ENCODE data around the gene SND1.
"Not testable (repeated sequence)": the region's sequence is repeated elsewhere in the genome, so short reads cannot be mapped to it uniquely, and the experiment has no call there.

SND1 gene

DNA sequence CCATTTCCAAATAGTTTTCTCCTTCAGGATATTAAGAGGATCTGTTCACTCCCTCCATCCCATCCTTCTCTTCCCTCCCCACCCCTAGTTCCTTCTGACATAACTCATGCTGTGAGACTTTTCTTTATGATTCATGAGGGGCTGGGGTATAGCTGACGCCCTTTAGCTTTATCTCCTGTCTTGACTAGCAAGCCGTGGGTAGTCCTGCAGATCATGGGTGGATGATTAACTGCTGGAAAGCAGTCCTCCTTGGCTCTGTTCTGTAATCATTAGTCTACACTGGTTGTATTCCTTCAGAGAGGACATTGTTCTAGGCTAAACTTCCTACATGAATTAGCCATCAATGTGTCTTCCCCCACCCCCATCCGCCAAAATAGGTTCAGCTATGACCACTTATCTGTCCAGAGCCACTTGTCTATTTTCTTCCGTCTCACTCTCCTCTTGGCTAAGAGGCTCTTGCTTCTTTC lies 243.9 kb downstream of the SND1 start:
- DNase-seq, result no peak

DNA sequence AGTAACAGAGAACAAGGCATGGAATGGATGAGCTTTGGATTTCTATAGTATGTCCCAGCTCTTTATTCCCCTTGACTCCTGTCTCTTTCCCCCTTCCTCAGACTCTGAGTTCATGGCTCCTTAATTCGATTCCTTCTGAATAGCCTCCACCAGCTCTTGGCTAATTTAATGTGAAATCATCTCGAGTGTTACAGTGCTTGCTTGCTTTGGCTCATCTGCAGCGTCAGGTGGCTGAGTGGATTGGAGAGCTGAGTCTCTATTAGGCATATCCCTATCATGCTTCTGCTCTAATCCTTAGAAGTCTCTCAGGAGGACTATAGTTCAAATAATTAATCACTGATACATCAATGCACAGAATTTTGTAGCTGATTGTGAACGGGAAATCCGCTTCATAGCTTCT lies 244.7 kb downstream of the SND1 start:
- no peak for DNase-seq

GRCh38 chr7:127897704-127898454 lies 245.9 kb downstream of the SND1 start:
- peak; percentile 88 for DNase-seq

- DNase-seq, result peak; percentile 64
These were observed 247.4 kb downstream of the SND1 start for GRCh38 chr7:127899411-127899810.

- no peak for DNase-seq
These were observed 248.1 kb downstream of the SND1 start for GRCh38 chr7:127900141-127900540.

DNA sequence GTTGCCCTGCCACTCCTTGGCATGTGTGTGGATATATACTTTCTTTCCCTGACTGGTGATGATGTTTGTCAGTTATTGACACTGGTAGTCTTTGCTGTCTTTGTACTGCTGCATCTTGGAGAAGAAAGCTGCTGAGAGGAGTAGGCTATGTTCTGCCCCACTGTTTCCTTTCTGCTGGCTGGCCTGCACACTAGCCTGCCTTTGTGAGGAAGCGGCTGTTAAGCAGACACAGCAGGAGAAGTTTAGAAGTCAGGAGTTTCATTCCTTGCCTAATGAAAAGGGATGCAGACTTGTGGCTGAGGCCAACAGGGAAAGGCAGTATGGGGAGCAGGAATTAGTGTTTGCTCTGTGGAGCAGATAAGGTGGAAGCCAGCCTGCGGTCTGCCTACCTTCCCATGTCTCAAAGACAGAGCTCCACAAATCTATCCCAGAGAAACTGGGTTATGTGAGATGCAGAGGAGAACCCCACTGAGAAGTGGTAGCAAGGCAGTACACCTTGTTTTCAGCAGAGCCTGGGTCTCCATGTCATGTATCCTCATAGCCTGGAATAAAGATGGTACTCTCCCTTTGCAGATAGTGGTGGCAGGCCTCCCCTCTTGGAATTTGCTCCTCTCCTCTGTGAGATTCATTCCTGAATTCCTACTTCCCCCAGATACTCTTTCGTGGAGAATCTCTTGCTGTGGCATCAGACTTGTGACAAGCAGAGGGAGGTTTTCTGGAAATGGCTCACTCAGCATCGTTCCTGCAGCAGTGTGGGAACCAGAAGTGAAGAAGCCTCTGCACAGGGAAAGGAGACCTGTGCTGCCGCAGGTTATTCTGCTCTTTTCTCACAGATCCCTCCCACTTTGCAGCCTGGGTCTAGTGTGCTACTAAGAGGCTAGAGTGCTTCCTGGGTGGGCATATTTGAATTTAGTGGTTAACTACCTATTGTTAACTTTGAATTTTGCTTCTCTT lies 249.0 kb downstream of the SND1 start:
- DNase-seq, result peak; percentile 22

DNA sequence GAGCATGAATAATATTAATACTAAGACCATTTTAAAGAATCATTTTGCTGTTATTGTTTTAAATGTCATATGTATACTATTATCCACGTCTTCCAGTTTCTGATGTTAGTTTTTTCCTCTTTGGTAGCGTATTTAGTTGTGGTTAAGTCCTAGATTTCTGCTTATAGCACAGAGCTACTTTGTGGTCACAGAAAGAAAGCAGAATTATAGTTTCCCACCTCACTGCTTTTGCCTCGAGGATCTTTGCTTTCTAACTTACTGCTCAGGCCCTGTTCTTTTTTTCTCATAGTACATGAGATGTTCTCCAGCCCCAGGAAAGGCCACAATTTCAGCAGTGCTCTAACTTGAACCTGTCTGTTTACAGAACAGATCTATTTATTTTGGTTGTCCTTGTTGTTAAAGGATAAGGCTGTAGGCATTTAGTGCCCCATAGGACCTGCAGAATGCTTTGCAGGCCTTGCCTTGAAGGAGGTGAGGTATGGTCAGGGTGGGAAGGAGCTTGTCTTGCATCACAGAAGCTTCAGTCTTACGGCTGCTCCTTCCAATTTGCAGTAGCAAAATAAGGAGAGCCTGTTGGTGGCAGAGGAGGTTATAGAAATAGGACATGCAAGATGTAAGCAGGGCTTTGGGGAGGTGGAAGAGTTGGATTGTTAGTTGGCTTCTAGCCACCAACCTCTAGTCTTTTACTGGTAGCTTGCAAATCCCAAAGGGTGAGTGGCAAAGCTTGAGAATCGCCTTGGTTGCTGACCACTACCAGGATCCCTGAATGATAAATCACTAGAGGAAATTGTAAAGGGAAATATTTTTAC lies 250.1 kb downstream of the SND1 start:
- DNase-seq, result no peak

- DNase-seq, result not testable (repeated sequence)
These were observed 250.8 kb downstream of the SND1 start for GRCh38 chr7:127902753-127903152.

DNA sequence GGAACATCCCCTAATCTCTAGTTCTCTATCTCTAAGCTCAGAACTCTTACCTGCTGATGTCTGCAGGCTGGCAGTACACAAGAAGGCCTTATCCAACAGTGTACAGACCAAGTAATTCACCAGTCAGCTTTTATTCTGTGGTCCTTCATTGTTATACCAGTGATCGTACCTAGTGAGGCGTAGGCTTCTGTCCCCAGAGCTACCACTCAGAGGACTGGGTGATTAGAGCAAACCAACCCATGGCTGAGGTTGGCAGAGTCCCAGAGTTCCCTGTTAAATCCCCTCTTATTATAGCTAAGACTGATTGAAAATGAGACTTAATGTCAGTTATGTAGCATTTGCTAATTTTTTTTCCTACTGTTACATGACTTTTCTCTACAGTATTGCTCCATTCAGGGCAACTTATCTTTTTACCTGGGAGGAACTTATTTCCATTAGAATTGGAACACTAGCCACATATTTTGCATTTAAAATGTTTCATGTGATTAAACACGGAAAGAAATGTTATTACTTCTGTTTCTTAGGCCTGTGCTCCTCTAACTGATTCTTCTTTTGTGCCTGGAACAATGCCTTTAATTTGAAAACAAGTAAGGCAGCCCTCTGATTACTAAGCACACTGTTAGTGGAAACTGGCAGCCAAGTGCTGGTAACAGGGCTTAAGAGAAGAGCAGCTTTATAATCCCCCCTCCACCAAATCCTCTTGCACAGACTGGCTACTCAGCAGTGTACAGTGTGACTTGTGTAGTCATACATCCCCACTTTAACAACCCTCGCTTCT lies 252.1 kb downstream of the SND1 start:
- no peak for DNase-seq

DNA sequence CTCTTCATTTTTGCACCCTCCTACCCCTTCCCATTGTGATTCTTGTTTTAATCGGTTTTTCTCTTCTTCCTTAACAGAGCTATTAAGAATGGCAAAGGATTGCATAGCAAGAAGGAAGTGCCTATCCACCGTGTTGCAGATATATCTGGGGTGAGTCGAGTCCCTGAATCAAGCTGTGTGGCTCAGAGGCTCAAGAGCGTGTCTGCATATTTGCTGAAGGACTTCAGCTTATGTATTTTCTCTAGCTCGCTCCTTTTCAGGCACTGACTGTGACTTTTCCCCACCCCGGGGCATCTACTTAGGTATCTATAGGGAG lies 252.6 kb downstream of the SND1 start:
- peak; percentile 40 for DNase-seq

DNA sequence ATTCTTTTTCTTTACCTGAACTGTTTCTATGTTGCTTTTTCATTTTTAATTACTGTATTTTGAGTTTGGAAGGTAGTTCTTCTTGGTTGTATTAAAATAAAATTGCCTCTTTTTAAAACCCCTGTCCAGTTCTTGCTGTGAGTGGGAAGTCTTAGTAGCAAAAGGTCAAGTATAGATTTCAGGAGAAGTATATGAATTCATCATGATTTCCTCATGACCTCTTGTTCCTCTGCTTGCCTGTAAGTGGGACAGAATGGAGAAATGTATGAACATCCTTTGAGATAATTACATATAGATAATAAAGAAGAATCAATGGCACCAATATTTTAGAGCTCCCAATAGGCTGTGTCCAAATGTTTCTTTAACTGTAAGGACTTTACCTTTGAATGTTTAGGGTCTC lies 253.0 kb downstream of the SND1 start:
- DNase-seq, result peak; percentile 46

DNA sequence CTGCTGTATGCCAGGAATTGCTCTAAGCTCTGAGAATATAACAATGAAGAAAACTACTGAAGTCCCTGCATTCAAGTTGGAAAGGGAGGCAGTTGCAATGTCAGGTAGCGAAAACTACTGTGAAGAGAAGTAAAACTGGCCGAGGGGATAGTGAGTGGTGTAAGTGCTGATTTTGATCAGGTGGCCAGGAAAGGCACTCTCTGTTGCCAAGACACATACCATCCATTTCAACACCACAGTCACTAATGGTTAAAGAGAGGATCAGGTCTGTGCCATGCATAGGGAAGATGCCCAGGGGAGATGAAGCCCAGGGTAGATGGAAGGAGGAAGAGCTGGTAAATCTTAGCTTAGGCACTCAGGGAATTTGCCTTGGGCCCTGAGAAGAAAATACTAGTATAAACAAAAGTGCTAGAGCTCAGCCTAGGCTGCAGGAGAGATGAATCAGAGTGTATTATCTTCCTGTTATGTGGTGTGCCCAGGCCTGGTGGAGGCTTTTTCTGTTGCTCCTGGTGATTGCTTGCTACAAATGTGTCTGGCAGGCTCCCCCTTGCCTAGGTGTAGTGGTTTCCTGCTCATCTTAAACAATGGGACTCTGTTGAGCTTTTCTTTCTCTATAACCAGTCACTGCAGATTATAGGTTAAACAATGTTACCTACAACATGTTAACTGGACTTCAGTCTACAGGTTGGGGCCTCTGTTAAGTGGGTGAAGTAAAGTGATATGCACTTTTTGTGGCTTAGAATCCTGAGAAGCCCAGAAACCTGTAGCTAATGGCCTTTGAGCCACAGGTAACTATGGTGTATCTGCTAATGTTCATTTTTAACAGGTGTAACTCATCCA lies 253.7 kb downstream of the SND1 start:
- DNase-seq, result no peak

GRCh38 chr7:127907110-127908040 lies 255.4 kb downstream of the SND1 start:
- no peak for DNase-seq

GRCh38 chr7:127908430-127909258 lies 256.6 kb downstream of the SND1 start:
- DNase-seq, result no peak

DNA sequence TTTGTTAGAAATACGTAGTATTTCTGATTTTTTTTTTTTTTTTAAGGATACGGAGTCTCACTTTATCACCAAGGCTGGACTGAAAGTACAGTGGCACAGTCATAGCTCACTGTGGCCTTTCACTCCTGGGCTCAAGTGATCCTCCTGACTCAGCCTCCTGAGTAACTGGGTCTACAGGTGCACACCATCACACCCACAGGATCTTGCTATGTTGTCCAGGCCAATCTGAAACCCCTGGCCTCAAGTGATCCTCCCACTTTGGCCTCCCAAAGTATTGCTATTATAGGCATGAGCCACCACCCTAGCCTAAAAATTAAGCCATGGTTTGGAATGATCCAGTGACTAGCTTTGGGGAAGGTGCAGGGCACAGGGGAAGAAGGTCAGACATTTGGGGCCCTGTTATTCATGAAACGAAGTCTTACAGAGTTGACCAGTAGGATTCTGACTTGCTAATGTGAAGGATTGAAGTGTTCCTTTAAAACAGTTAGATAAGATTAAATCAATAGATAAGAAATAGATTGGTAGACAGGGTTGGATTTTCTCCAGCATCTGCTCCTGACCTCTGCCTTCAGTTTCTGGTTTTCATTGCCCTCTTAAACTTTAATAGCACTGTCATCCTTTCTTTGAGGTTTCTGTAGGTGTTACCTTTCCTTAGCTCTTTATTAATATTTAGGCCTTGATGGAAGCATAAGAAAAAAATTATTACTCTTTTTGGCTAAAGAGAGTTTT lies 257.6 kb downstream of the SND1 start:
- no peak for DNase-seq

- no peak for DNase-seq
These were observed 258.7 kb downstream of the SND1 start for GRCh38 chr7:127910670-127911069.

DNA sequence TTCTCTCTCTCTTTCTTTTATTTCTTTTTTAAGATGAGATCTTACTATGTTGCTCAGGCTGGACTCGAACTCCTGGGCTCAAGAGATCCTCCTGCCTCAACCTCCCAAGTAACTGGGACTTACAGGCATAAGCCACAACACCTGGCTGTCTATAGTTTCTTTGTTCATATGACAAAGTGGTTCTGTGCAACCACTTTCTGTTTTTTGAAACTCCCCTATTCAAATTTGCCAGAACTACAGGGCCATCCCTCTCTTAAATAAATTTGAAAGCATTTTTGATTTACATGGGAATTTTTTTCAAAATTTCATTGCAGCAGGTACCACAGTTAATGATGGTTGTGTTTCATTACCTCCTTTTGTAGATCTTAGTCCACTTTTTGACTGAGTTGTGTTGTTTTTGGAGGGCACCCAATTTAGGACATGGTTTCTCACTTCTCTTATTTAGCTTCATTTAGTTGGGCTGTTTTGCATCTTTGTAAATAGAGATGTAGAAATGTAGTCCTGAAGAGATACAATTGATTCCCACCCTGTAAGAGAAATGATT lies 260.0 kb downstream of the SND1 start:
- no peak for DNase-seq

- DNase-seq, result no peak
These were observed 260.9 kb downstream of the SND1 start for GRCh38 chr7:127912901-127913300.
